Measurements from ENCODE around the gene PARD3B.
A peak's percentile ranks its signal among the peaks of the same experiment; 100 is the strongest.

The PARD3B gene

GRCh38 chr2:204655101-204655500, 109.8 kb downstream of the PARD3B start:
- no peak for DNase-seq (ENCODE audit: low spot score)

- no peak for DNase-seq (ENCODE audit: low spot score)
Observed at GRCh38 chr2:204655626-204656025, 110.4 kb downstream of the PARD3B start.

GRCh38 chr2:204657024-204657423, 111.7 kb downstream of the PARD3B start:
- DNase-seq (ENCODE audit: low spot score) = no peak

GRCh38 chr2:204662956-204663355, 117.7 kb downstream of the PARD3B start:
- no peak for DNase-seq (ENCODE audit: low spot score)

GRCh38 chr2:204663816-204664425, 118.6 kb downstream of the PARD3B start:
- DNase-seq (ENCODE audit: low spot score) = no peak

GRCh38 chr2:204664708-204665121, 119.4 kb downstream of the PARD3B start:
- DNase-seq (ENCODE audit: low spot score) = no peak

GRCh38 chr2:204665207-204665606, 119.9 kb downstream of the PARD3B start:
- no peak for DNase-seq (ENCODE audit: low spot score)

- DNase-seq (ENCODE audit: low spot score) = no peak
Observed at GRCh38 chr2:204665771-204666170, 120.5 kb downstream of the PARD3B start.

- no peak for DNase-seq (ENCODE audit: low spot score)
Observed at GRCh38 chr2:204667990-204668389, 122.7 kb downstream of the PARD3B start.

GRCh38 chr2:204669382-204669781, 124.1 kb downstream of the PARD3B start:
- DNase-seq (ENCODE audit: low spot score) = no peak

- no peak for DNase-seq (ENCODE audit: low spot score)
Observed at GRCh38 chr2:204670124-204670523, 124.8 kb downstream of the PARD3B start.

- no peak for DNase-seq (ENCODE audit: low spot score)
Observed at GRCh38 chr2:204670756-204671155, 125.5 kb downstream of the PARD3B start.

- DNase-seq (ENCODE audit: low spot score) = no peak
Observed at GRCh38 chr2:204672772-204673171, 127.5 kb downstream of the PARD3B start.

- no peak for DNase-seq (ENCODE audit: low spot score)
Observed at GRCh38 chr2:204673877-204674276, 128.6 kb downstream of the PARD3B start.

GRCh38 chr2:204678031-204678430, 132.8 kb downstream of the PARD3B start:
- DNase-seq (ENCODE audit: low spot score) = no peak

- no peak for DNase-seq (ENCODE audit: low spot score)
Observed at GRCh38 chr2:204680576-204680975, 135.3 kb downstream of the PARD3B start.

- DNase-seq (ENCODE audit: low spot score) = peak; percentile 4
Observed at GRCh38 chr2:204681412-204681811, 136.1 kb downstream of the PARD3B start.

- no peak for DNase-seq (ENCODE audit: low spot score)
Observed at GRCh38 chr2:204683384-204683783, 138.1 kb downstream of the PARD3B start.

GRCh38 chr2:204686406-204686805, 141.1 kb downstream of the PARD3B start:
- no peak for DNase-seq (ENCODE audit: low spot score)

GRCh38 chr2:204687776-204688175, 142.5 kb downstream of the PARD3B start:
- no peak for DNase-seq (ENCODE audit: low spot score)

GRCh38 chr2:204691911-204692510, 146.7 kb downstream of the PARD3B start:
- peak; percentile 45 for DNase-seq (ENCODE audit: low spot score)

GRCh38 chr2:204692790-204693189, 147.5 kb downstream of the PARD3B start:
- DNase-seq (ENCODE audit: low spot score) = no peak

GRCh38 chr2:204693262-204693661, 148.0 kb downstream of the PARD3B start:
- no peak for DNase-seq (ENCODE audit: low spot score)

GRCh38 chr2:204695506-204695905, 150.2 kb downstream of the PARD3B start:
- DNase-seq (ENCODE audit: low spot score) = no peak
